ENCODE data around the gene RPL32. TPM values are rescaled to one million over a fixed set of nuclear protein-coding genes. Genes with fewer than 3 reads are reported as not detected.

RPL32 gene
- total RNA-seq, 1 donor from 2014 or later, result 1,821 TPM

- TF ChIP-seq, protein P1, sequence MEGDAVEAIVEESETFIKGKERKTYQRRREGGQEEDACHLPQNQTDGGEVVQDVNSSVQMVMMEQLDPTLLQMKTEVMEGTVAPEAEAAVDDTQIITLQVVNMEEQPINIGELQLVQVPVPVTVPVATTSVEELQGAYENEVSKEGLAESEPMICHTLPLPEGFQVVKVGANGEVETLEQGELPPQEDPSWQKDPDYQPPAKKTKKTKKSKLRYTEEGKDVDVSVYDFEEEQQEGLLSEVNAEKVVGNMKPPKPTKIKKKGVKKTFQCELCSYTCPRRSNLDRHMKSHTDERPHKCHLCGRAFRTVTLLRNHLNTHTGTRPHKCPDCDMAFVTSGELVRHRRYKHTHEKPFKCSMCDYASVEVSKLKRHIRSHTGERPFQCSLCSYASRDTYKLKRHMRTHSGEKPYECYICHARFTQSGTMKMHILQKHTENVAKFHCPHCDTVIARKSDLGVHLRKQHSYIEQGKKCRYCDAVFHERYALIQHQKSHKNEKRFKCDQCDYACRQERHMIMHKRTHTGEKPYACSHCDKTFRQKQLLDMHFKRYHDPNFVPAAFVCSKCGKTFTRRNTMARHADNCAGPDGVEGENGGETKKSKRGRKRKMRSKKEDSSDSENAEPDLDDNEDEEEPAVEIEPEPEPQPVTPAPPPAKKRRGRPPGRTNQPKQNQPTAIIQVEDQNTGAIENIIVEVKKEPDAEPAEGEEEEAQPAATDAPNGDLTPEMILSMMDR (IDR thresholded peaks at IDR 0.05), result no peak
- H3K4me3 ChIP-seq, result no peak overlapping the region
Measured at GRCh38 chr3:12832350-12833221, 8.8 kb downstream of the RPL32 start.

DNA sequence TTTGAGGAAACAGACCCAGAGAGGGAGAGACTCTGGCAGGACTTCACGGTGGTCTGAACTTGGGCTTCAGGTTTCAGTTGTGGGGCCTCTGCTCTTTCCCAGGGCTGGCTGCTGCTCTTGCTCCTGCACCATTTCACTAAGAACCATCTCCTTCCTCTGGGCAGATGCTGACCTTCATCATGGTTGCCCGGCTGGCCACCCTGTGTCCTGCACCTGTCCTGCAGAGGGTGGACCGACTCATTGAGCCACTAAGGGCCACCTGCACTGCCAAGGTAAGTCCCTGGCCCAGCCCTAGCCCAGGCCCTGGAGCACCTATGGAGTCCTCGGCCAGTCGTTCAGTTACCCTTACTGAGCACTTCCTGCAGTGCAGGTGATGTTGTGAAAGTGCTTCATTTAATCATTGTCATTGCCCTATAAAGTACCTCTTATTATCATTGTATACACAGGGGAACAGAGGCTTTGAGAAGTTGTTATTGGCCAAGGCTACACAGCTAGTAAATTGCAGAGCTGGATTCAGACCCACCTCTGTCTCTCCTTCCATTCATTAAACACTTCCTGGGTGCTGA is 10.0 kb downstream of the RPL32 start:
- H3K9me3 ChIP-seq, result no peaks in the 10 kb centered on the region
- H3K4me3 ChIP-seq, result no peak overlapping the region
- no peak overlapping the region for H3K27ac ChIP-seq
- H3K36me3 ChIP-seq, result peaks cover 79 to 92% of the 10 kb centered on the region in 2 donors
- H3K4me1 ChIP-seq, result no peaks in the 10 kb centered on the region
- H3K27me3 ChIP-seq, result no peaks in the 10 kb centered on the region
- no peak for DNase-seq (ENCODE audit: low spot score in 2 of 2)
- intact Hi-C loops (cut with DNase I), result no loop called here
- TF ChIP-seq, protein P1 (IDR thresholded peaks at IDR 0.05), result no peak

More at GRCh38 chr3:12832350-12833221, 8.8 kb downstream of the RPL32 start:
- Histone ChIP-seq H3K36me3 (peaks cover 73 to 92% of the 10 kb centered on the region in 2 donors), H3K27me3 (no peaks in the 10 kb centered on the region), H3K27ac (no peak overlapping the region), H3K9me3 (no peaks in the 10 kb centered on the region), H3K4me1 (no peaks in the 10 kb centered on the region)
- intact Hi-C loops (cut with DNase I), result no loop called here
- DNase-seq (ENCODE audit: low spot score in 2 of 2), result no peak

GRCh38 chr3:12830785-12831156 is 10.6 kb downstream of the RPL32 start:
- Histone ChIP-seq H3K36me3 (peaks cover 82 to 92% of the 10 kb centered on the region in 2 donors), H3K27me3 (no peaks in the 10 kb centered on the region), H3K9me3 (no peaks in the 10 kb centered on the region), H3K4me1 (no peaks in the 10 kb centered on the region), H3K4me3 (no peak overlapping the region), H3K27ac (no peak overlapping the region)
- no peak for DNase-seq (ENCODE audit: low spot score in 2 of 2)
- intact Hi-C loops (cut with DNase I), result no loop called here
- TF ChIP-seq, protein P1 (IDR thresholded peaks at IDR 0.05), result no peak

DNA sequence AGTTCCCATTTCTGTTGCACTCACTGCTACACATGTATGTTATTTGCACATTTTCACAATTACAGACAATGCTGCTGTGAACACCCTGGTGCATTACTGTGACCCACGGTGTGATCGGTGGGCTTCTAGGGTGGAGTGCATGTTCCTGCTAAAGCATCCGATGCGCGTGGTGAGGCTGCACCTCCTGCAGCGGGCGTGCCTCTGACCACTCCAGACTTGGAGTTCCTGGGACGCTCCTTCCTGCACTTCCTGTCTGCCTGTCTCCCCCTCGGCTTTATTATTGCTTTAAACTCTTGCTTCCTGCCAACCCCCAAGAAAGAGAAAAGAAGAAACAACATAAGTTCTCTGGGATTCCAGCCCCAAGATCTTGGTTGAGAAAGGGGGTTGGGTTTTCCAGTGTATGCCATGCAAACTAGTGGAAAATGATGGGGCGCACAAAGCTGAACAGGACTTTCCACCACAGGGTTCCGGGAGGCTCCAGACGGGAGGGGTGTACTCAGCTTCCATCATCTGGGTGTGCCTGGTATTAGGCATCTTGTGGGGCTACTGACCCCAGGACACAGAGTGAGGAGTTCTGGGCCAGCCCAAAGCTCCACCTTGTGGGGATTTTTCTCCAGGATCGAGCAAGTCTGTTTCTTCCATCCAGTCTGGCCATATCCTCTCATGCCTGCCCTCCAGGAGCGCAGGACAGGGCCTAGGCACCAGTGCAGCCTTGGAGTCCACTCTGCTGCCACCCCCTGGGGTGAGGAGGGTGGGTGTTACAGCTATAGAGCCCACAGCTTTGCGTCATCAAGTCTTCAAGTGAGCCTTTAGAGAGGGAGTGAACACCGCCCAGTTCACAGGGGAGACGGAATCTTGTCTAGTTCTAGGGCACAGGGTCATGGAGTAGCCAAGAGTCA is 11.2 kb downstream of the RPL32 start:
- TF ChIP-seq, protein P1 (IDR thresholded peaks at IDR 0.05), result no peak
- Histone ChIP-seq H3K4me3 (no peak overlapping the region), H3K27ac (no peak overlapping the region), H3K27me3 (no peaks in the 10 kb centered on the region), H3K36me3 (peaks cover 81 to 92% of the 10 kb centered on the region in 2 donors), H3K4me1 (no peaks in the 10 kb centered on the region), H3K9me3 (no peaks in the 10 kb centered on the region)
- intact Hi-C loops (cut with DNase I), result no loop called here
- DNase-seq (ENCODE audit: low spot score in 2 of 2), result no peak

- no peak overlapping the region for H3K27ac ChIP-seq
- peaks cover 74 to 86% of the 10 kb centered on the region in 2 donors for H3K36me3 ChIP-seq
- no peak overlapping the region for H3K4me3 ChIP-seq
- H3K9me3 ChIP-seq, result no peaks in the 10 kb centered on the region
- intact Hi-C loops (cut with DNase I), result no loop called here
- TF ChIP-seq, protein P1 (IDR thresholded peaks at IDR 0.05), result no peak
- H3K27me3 ChIP-seq, result no peaks in the 10 kb centered on the region
- DNase-seq (ENCODE audit: low spot score in 2 of 2), result no peak
- H3K4me1 ChIP-seq, result no peaks in the 10 kb centered on the region
Measured at GRCh38 chr3:12829404-12829803, 12.0 kb downstream of the RPL32 start.
